NK-92 (cell line): ENCODE results near the gene SPATA45.
"Not testable (repeated sequence)": the region's sequence is repeated elsewhere in the genome, so short reads cannot be mapped to it uniquely, and the experiment has no call there.

Source experiments
- DNase-seq: peaks from one replicate; lab custom pipeline; 2025; ENCODE audit not compliant: unreplicated experiment; lab: John Stamatoyannopoulos, UW

Gene SPATA45

DNA sequence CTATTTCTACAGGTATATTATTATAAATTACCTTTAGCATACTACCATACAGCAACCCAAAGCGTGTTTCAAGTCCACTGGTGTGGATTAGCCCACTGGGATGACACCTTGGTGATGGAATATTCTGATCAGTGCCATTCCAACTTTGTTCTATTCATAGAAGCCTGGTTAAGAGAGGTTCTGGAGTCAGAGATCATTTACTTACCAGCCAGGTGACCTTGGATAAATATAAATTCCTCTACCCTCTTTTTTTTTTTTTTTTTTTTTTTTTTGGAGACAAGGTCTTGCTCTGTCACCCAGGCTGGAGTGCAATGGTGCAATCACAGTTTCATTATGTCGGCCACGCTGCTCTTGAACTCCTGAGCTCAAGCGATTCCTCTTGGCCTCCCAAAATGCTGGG lies at the start of gene SPATA45:
TSS of gene SPATA45 (minus strand) at position 101 of the 400 bp plus-strand sequence. CDS start 11,500 bp downstream, outside the sequence.
- no peak for DNase-seq

DNA sequence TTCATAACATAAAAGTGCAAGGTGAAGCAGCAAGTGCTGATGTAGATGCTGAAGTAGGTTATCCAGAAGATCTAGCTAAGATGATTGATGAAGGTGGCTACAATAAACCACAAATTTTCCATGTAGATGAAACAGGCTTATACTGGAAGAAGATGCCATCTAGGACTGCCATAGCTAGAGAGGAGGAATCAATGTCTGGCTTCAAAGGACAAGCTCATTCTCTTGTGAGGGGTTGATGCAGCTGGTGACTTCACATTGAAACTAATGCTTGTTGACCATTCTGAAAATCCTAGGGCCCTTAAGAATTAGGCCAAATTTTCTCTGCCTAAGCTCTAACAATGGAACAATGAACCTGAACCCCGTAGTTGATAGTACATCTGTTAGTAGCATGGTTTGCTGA lies 44.7 kb upstream of the SPATA45 start:
- no peak for DNase-seq

DNA sequence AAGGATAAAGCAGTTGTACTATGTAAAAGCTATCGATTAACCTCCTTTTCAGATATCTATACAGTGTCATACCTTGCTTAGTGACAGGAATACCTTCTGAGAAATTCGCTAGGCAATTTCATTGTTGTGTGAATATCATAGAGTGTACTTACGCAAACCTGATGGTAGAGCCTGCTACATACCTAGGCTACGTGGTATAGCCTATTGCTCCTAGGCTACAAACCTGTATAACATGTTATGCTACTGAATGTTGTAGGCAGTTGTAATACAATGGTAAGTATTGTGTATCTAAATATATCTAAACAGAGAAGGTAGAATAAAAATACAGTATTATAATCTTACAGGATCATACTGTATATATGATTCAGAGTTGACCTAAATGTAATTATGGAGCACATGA lies 37.1 kb upstream of the SPATA45 start:
- no peak for DNase-seq

DNA sequence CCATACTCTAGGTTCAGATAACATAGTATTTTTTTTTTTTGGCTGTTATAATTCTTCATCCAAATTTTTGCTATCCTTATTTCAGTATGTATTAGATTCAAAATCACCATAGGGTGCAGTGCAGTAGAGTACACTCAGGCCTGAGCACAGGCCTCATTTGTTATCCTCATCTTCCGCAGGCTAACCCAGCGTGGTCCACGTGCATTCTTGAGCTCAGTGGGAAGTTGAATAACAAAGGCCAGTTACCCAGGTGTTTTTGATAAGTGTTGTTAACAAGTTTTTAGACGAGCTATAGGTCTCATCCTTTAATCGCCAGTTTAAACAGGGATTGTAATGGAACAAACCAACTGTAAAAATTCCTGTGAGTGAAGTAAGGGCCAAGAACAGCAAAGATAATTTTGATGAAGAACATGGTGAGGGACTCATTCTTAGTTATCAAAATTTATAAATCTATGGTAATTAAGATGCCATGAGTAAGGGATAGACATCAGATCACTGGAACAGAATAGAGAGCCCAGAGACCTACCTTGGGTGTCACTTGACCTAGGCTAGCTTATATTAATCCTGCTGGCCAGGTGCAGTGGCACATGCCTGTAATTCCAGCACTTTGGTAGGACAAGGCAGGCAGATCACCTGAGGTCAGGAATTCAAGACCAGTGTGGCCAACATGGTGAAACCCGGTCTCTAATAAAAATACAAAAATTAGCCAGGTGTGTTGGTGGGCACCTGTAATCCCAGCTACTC lies 32.7 kb upstream of the SPATA45 start:
- no peak for DNase-seq

DNA sequence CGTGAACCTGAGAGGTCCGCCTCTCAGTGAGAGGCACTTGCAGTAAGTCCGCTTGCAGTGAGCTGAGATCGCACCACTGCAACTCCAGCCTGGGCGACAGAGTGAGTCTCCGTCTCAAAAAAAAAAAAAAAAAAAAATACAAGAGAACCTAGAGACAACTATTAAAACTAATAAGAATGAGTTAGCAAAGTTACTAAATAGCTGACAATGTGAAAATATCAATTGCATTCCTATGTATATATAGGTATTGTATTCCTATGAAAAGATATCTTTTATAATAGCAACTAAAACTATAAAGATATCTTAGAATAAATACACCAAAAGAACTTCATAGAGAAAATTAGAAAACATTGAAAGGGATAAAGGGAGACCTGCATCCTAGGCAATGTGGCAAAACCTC lies 31.0 kb upstream of the SPATA45 start:
- DNase-seq = no peak

DNA sequence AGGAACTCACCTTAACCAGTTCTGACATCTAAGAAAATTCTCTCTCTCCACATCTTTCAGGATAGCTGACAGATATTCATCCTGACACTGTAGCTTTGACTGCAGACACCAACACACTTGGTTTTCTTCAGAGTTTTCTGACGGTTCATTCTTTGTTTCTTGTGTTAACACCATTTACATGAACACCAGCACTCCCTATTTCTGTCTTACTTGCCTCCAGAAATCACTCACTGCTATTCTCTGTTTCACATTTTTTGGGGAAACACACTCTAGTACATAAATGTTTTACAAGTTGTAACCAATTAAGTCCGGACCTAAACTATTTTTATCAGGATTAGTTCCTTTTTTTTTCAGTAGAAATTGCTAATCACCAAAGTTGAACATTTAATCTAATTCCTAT lies 26.1 kb upstream of the SPATA45 start:
- DNase-seq = no peak

DNA sequence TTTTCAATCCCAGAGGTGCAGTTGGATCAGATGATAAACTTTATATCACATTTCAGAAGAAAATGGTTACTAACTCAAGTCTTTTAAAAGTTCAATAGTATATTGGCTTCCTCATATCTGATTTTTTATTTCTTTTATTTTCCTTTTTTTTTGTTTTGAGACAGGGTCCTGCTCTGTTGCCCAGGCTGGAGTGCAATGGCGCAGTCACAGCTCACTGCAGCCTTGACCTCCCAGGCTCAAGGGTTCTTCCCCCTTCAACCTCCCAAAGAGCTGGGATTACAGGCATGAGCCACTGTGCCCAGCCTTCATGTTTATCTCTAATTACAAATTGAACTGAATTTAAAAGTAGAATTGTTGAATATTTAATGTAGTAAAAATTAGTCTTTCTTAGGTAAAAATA lies 24.5 kb upstream of the SPATA45 start:
- DNase-seq = no peak

DNA sequence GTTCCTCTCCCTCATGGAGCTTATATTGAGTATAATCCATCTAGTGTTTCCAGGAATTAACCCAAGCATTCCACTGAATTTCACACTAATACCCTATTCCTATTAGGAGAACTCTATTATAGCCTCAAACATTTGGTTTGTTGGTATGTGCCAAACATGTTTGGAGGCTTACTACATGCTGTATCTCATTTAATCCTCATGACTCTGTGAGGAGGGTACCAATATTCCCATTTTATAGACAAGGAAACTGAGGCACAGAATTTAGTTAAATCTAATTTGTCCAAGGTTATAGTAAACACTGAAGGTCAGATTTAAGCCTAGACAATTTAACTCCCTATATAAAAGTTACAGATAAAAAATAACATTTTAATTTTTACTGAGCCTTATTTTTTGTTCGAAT lies 19.7 kb upstream of the SPATA45 start:
- no peak for DNase-seq

DNA sequence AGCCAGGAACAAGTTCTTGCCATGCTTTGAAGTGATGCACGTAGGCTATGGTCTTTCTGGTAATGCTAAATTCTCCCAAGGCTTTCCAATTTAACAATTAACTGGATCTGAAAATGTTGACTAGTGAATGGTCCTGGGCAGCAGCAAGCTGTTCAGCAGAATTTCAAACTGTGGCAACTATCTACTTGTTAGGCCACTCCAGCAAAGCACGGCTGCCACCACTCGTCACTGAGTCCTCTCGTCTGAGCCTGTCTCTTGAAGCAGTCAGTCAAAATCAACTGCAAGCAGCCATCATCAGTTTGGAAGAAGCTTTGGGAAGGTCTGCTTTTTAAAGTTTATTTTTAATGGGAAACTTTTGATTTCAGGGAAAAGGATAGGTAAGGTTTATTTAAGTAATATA lies 16.8 kb upstream of the SPATA45 start:
- DNase-seq = no peak

DNA sequence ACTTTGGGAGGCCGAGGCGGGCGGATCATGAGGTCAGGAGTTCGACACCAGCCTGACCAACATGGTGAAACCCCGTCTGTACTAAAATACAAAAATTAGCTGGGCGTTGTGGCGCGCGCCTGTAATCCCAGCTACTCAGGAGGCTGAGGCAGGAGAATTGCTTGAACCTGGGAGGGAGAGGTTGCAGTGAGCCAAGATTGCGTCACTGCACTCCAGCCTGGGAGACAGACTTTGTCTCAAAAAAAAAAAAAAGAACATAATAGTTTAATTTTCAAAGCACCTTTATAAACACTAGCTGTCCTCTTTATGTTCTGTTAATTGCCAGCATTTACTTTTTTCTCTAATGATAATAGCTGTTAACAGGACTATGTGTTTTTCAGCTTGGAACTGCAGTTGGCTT lies 15.9 kb upstream of the SPATA45 start:
- DNase-seq = not testable (repeated sequence)

DNA sequence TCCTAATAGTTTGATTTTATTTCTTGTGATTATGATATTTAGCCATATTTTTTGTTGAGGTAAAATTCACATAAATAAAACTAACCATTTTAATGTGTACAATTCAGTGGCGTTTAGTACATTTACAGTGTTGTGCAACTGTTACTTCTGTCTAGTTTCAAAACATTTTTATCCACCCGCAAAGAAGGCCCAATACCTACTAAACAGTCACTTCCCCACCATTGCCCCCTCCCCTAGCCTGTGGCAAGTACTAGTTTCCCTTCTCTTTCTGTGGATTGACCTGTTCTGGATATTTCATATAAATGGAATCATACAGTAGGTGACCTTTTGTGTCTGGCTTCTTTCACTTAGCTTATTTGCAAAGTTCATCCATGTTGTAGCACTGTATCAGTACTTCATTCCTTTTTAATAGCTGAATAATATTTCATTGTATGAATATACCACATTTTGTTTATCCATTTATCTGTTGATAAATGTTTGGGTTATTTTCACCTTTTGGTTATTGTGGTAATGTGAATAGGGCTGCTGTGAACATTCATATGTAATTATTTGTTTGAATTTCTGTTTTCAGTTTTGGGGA lies 14.8 kb upstream of the SPATA45 start:
- DNase-seq = no peak

DNA sequence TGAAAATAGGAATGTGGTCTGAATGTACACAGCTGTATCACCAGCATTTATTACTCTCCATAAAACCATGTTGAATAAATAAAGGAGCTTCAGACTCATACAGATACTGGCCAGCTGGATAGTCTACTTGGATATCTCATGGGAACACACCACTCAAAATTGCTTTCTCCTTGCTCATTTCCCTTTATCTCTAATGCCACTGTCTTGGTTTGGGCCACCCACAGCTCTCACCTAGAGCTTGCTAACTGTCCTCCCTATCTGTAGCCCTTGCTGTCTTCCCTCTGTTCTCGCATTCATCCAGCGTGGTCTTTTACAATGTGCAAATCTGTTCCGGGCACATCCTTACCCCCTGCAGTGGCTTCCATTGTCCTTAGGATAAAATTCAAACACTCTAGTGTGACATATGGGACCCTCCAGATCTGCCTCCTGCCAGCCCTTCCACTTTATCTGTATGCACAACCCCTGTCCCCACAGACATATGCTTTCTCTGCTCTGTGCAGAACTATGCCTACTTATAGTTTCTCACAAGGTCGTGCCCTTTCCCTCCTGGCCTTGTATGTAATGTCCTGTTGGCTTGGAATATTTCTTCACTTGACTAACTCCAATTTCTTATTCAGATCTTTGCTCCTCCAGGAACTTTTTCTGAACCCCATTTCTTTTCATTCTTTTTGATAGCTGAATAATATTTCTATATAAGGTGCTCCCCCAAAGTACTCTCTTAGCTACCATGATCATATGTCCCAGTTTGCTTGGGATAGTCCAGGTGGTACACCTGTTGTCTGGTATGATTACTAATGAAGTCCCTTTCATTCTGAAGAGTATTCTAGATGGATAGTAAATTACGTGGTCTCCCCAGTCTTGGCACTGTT lies 13.5 kb upstream of the SPATA45 start:
- DNase-seq = no peak

DNA sequence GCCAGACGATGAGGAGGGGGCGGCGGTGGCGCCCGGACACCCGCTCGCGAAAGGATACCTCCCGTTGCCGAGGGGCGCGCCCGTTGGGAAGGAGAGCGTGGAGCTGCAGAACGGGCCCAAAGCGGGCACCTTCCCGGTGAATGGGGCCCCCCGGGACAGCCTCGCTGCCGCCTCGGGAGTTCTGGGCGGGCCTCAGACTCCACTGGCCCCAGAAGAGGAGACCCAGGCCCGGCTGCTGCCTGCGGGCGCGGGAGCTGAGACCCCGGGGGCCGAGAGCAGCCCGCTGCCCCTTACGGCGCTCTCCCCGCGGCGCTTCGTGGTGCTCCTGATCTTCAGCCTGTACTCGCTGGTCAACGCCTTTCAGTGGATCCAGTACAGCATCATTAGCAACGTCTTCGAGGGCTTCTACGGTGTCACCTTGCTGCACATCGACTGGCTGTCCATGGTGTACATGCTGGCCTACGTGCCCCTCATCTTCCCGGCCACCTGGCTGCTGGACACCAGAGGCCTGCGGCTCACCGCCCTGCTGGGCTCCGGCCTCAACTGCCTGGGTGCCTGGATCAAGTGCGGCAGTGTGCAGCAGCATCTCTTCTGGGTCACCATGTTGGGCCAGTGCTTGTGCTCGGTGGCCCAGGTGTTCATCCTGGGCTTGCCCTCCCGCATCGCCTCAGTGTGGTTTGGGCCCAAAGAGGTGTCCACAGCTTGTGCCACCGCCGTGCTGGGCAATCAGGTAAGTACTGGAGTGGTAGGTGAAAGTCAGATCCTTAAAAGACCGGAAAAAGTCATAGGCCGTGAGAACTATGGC lies 11.2 kb upstream of the SPATA45 start:
- no peak for DNase-seq

DNA sequence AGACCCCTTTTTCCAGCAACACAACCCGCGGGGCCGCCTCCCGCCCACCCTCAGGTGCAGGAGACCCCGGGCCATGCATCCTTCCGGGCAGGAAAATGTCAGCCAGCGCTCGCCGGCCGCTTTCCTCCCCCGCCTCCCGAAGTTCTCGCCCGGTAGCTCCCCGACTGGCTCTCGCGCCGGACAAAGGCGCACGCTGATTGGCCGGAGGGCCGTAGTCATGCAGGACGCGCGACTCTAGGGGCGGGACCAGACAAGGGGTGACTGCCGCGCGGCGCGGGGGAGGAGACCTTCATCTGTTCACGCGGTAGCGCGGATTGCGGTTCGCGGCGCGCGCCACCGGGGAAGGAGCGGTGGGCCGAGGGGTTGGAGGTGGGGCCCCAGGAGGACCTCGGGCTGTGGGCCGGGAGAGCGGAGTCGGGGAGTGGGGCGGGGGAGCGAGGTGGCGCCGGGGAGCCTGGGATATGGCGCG lies 10.6 kb upstream of the SPATA45 start, which contains the start of gene FLVCR1:
TSS of gene FLVCR1 (plus strand) at position 284 of the 469 bp plus-strand sequence. CDS start at position 462, 178 bp downstream.
- DNase-seq = peak; percentile 26

DNA sequence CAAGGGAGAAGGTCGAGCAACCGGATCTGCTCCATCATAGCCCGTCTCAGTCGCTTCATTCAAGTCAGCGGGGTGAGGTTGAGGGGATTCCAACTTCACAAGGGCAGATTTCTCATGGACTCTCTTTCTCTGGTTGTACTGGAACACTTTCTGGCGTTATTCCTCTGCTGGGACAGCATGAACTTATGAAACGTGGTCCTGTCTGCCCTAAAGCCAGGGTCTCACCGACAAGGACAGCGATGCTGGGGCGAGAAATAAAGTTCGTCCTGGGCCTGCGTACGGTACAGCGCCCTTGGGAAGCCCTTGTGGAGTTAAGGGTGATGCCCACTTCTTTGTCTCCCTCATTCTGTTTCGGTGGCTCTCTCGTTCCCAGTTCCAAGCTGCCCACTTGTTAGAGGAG lies 9.3 kb upstream of the SPATA45 start:
- no peak for DNase-seq

DNA sequence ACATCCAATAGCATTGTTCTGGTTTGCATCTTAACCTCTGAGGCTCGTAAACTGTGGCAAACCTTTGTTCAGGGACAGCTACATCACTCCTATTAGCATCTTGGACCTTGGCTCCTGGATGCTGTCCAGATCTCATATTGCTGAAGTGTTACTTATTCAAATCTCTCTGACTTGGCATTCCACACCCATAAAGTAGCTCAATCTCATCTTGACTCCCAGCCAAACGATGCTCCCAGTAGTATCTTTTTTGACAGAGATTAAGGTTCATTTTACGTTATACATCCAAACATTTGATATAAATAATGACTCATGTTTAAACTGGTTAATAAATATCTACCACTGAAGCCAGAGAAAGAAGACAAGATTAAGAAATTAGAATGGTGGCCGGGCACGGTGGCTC lies 6.2 kb upstream of the SPATA45 start:
- no peak for DNase-seq

DNA sequence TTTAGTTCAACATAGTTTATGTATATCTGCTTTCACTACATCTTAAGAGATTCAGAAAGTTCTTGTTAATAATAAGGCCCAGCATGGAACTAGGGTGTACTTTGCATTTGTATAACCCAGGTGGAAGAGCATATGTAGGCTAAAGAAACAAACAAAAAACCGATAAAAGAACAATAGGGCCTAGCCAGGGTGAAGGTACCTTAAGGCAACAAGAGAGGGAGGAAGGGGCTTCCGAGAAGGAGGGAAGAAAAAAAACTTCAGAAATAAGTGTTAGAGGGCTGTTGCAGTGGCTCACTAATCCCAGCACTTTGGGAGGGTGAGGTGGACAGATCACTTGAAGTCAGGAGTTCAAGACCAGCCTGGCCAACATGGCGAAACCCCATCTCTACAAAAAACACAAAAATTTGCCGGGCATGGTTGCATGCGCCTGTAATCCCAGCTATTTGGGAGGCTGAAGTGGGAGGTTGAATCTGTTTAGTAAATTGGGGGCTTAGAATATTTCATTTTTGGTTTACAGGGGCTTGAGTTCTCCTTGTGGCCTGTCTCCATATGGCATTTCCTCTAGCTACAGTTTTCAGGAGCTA lies 4.7 kb upstream of the SPATA45 start:
- DNase-seq = no peak

DNA sequence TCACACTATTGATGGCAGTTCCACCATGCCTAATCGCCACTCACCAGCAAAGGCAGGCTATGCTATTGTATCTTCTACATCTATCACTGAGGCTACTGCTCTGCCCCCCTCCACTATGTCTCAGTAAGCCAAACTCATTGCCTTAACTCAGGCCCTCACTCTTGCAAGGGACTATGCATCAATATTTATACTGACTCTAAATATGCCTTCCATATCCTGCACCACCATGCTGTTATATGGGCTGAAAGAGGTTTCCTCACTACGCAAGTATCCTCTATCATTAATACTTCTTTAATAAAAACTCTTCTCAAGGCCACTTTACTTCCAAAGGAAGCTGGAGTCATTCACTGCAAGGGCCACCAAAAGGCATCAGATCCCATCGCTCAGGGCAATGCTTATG lies 2.9 kb downstream of the SPATA45 start:
- DNase-seq = not testable (repeated sequence)

DNA sequence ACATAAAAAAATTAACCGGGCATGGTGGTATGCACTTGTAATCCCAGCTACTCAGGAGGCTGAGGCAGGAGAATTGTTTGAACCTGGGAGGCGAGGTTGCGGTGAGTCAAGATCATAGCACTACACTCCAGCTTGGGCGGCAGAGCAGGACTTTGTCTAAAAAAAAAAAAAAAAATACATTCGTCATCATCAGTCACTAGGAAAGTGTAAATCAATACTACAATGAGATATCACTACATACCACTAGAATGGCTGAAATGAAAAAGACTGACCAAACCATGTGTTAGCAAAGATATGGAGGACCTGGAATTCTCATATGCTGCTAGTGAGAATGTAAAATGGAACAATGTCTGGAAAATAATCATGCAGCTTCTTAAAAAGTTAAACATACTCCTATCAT lies 9.3 kb downstream of the SPATA45 start:
- DNase-seq = no peak
